ENCODE measurements around the gene UBL3. TPM values are rescaled to one million over a fixed set of nuclear protein-coding genes. Genes with fewer than 3 reads are reported as not detected.

Gene UBL3
- total RNA-seq, 1 experiment from 2014 or later: 12.0 TPM

DNA sequence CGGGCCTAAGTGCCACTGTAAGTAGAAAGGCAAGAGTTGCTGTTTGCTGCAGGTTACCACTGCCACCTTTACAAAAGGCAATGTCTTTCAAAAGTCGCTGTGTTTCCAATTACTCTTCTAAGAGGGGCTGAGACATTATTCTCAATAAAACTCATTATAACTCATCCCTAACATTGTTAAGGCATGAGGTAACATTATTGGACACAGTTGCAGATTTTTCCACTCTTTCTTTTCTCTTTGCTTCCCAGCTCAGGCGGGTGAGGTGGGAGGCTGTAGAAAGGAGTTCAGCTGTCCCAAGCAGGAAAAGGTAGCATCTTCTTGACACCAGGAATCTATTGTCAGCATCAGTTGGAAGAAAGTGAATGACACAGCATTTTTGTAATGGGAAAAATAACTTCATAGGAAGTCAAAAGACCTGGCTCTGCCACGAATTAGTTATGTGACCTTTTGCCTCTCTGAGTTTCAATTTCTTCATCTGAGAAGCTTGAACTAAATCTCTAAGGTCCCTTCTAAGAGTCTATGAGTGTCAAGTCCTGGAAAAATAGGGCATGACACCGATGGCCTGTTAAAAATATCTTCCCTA lies 2.1 kb upstream of the UBL3 start:
- POLR2A ChIA-PET (ENCODE audit: low non-redundant PET): no interaction called here
- H3K4me3 ChIP-seq (ENCODE audit: low read depth, low read length, poor library complexity, severe bottlenecking): no peak overlapping the region
- CTCF ChIA-PET: interaction anchor here (0.8 kb wide), 1 partner anchor 81 kb away, joined by 3 read pairs; no protein-coding TSS in a partner anchor
- H3K9me3 ChIP-seq (ENCODE audit: low read depth, low read length, poor library complexity, severe bottlenecking): no peaks in the 10 kb centered on the region
- H3K4me1 ChIP-seq (ENCODE audit: insufficient read depth, low read length, poor library complexity, severe bottlenecking): no peaks in the 10 kb centered on the region
- H3K27ac ChIP-seq (ENCODE audit: low read depth, low read length, poor library complexity, severe bottlenecking): no peak overlapping the region
- TF ChIP-seq EZH2 (IDR thresholded peaks at IDR 0.05; ENCODE audit: borderline replicate concordance, low read depth, low read length, poor library complexity, severe bottlenecking): no peak
- TF ChIP-seq CTCF (conservative IDR thresholded peaks at IDR 0.05; ENCODE audit: low read depth, low read length): no peak
- DNase-seq (ENCODE audit: low spot score): no peak
- intact Hi-C loops (cut with micrococcal nuclease; ENCODE audit: unreplicated experiment): no loop called here
- no TSS peak for BruUV-seq (replicated peaks)
- H3K36me3 ChIP-seq (ENCODE audit: insufficient read depth, low read length, poor library complexity, severe bottlenecking): no peaks in the 10 kb centered on the region
- no peaks in the 10 kb centered on the region for H3K27me3 ChIP-seq (replicated peaks; ENCODE audit: insufficient read depth, low read depth, low read length, poor library complexity)

DNA sequence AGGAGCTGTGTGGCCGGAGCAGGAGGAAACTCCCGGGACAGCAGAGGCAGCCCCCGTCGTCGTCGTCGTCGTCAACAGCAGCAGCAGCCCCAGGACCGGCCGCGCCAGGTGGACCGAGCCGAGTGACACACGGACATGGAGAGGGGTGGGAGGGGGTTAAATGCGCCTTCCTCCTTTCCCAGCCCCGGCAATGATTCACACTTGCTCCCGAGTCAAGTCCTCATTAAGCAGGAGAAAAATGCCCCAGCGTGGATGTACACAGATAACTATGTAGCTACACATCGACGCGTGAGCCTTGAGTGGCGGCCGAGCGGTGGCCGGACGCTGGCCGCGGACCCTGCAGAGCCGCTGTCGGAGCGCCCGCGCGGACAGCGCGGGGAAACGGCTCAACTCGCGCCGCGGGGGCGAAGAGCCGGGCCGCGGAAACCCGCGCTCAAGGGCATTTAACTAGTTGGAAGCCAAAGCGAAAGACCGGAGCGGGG lies 645 bp downstream of the UBL3 start:
- ChIA-PET CTCF (no interaction called here), POLR2A (ENCODE audit: low non-redundant PET) (no interaction called here)
- TF ChIP-seq CTCF (conservative IDR thresholded peaks at IDR 0.05; ENCODE audit: low read depth, low read length) (no peak), EZH2 (IDR thresholded peaks at IDR 0.05; ENCODE audit: borderline replicate concordance, low read depth, low read length, poor library complexity, severe bottlenecking) (no peak)
- peak; percentile 55 for DNase-seq (ENCODE audit: low spot score)
- BruUV-seq (replicated peaks): no TSS peak
- H3K4me3 ChIP-seq (ENCODE audit: low read depth, low read length, poor library complexity, severe bottlenecking): peak overlapping the region; percentile 74
- no peaks in the 10 kb centered on the region for H3K27me3 ChIP-seq (replicated peaks; ENCODE audit: insufficient read depth, low read depth, low read length, poor library complexity)
- H3K9me3 ChIP-seq (ENCODE audit: low read depth, low read length, poor library complexity, severe bottlenecking): no peaks in the 10 kb centered on the region
- peak overlapping the region; percentile 90 for H3K27ac ChIP-seq (ENCODE audit: low read depth, low read length, poor library complexity, severe bottlenecking)
- H3K36me3 ChIP-seq (ENCODE audit: insufficient read depth, low read length, poor library complexity, severe bottlenecking): no peaks in the 10 kb centered on the region
- peaks cover 18% of the 10 kb centered on the region for H3K4me1 ChIP-seq (ENCODE audit: insufficient read depth, low read length, poor library complexity, severe bottlenecking)
- intact Hi-C loops (cut with micrococcal nuclease; ENCODE audit: unreplicated experiment): loop anchor here (10.0 kb wide), 1 partner anchor 345 kb away; no protein-coding TSS in a partner anchor

- Histone ChIP-seq H3K4me3 (ENCODE audit: low read depth, low read length, poor library complexity, severe bottlenecking) (peak overlapping the region; percentile 74), H3K4me1 (ENCODE audit: insufficient read depth, low read length, poor library complexity, severe bottlenecking) (peaks cover 18% of the 10 kb centered on the region), H3K9me3 (ENCODE audit: low read depth, low read length, poor library complexity, severe bottlenecking) (no peaks in the 10 kb centered on the region), H3K27ac (ENCODE audit: low read depth, low read length, poor library complexity, severe bottlenecking) (peak overlapping the region; percentile 90), H3K27me3 (replicated peaks; ENCODE audit: insufficient read depth, low read depth, low read length, poor library complexity) (no peaks in the 10 kb centered on the region), H3K36me3 (ENCODE audit: insufficient read depth, low read length, poor library complexity, severe bottlenecking) (no peaks in the 10 kb centered on the region)
- DNase-seq (ENCODE audit: low spot score): peak; percentile 59
- POLR2A ChIA-PET (ENCODE audit: low non-redundant PET): no interaction called here
- CTCF ChIA-PET: no interaction called here
- TSS peak; percentile 40 for BruUV-seq (replicated peaks)
- TF ChIP-seq EZH2 (IDR thresholded peaks at IDR 0.05; ENCODE audit: borderline replicate concordance, low read depth, low read length, poor library complexity, severe bottlenecking): no peak
- no peak for TF ChIP-seq CTCF (conservative IDR thresholded peaks at IDR 0.05; ENCODE audit: low read depth, low read length)
- intact Hi-C loops (cut with micrococcal nuclease; ENCODE audit: unreplicated experiment): loop anchor here (10.0 kb wide), 1 partner anchor 344 kb away; no protein-coding TSS in a partner anchor
These were observed 1.3 kb downstream of the UBL3 start for GRCh38 chr13:29849071-29849631.

All from A673 (cell line).